HG02938 (cell line): ENCODE data around the gene ARID1B.
A peak's percentile ranks its signal among the peaks of the same experiment; 100 is the strongest.
"Not testable (repeated sequence)": the region's sequence is repeated elsewhere in the genome, so short reads cannot be mapped to it uniquely, and the experiment has no call there.

Experiments used
- ATAC-seq: cut with Tn5 transposase; IDR thresholded peaks from one replicate; pipeline ENCODE4 v1.9.1; 2021; ENCODE audit warnings: mild to moderate bottlenecking, moderate library complexity; ENCODE audit not compliant: unreplicated experiment

ARID1B gene

GRCh38 chr6:157038610-157039009 is 261.4 kb downstream of the ARID1B start:
- ATAC-seq, result no peak

- not testable (repeated sequence) for ATAC-seq
These were observed 262.5 kb downstream of the ARID1B start for GRCh38 chr6:157039639-157040038.

GRCh38 chr6:157040191-157040590 is 263.0 kb downstream of the ARID1B start:
- no peak for ATAC-seq

- ATAC-seq, result no peak
These were observed 268.8 kb downstream of the ARID1B start for GRCh38 chr6:157045831-157046454.

GRCh38 chr6:157046776-157047175 is 269.6 kb downstream of the ARID1B start:
- no peak for ATAC-seq

GRCh38 chr6:157047328-157047727 is 270.1 kb downstream of the ARID1B start:
- ATAC-seq, result no peak

GRCh38 chr6:157047951-157048350 is 270.8 kb downstream of the ARID1B start:
- no peak for ATAC-seq

GRCh38 chr6:157049133-157049532 is 272.0 kb downstream of the ARID1B start:
- no peak for ATAC-seq

GRCh38 chr6:157050537-157051265 is 273.5 kb downstream of the ARID1B start:
- no peak for ATAC-seq

GRCh38 chr6:157054531-157054979 is 277.4 kb downstream of the ARID1B start:
- ATAC-seq, result peak; percentile 78

GRCh38 chr6:157055863-157056262 is 278.7 kb downstream of the ARID1B start:
- ATAC-seq, result no peak

GRCh38 chr6:157056275-157056674 is 279.1 kb downstream of the ARID1B start:
- ATAC-seq, result no peak

- ATAC-seq, result no peak
These were observed 281.4 kb downstream of the ARID1B start for GRCh38 chr6:157058574-157058973.

- ATAC-seq, result no peak
These were observed 282.6 kb downstream of the ARID1B start for GRCh38 chr6:157059781-157060180.

- ATAC-seq, result no peak
These were observed 283.3 kb downstream of the ARID1B start for GRCh38 chr6:157060440-157060952.

GRCh38 chr6:157061770-157062594 is 284.8 kb downstream of the ARID1B start:
- no peak for ATAC-seq

- ATAC-seq, result no peak
These were observed 286.2 kb downstream of the ARID1B start for GRCh38 chr6:157063176-157063905.

- ATAC-seq, result no peak
These were observed 286.7 kb downstream of the ARID1B start for GRCh38 chr6:157063923-157064322.

- ATAC-seq, result no peak
These were observed 287.3 kb downstream of the ARID1B start for GRCh38 chr6:157064502-157064901.

- no peak for ATAC-seq
These were observed 288.2 kb downstream of the ARID1B start for GRCh38 chr6:157065366-157065765.
